ENCODE results near the gene AGAP3. TPM values are rescaled to one million over a fixed set of nuclear protein-coding genes. Genes with fewer than 3 reads are reported as not detected.
A peak's percentile ranks its signal among the peaks of the same experiment; 100 is the strongest.

AGAP3 gene
- total and polyA plus RNA-seq, 8 donors = 83.3 to 167 (median 100) TPM

DNA sequence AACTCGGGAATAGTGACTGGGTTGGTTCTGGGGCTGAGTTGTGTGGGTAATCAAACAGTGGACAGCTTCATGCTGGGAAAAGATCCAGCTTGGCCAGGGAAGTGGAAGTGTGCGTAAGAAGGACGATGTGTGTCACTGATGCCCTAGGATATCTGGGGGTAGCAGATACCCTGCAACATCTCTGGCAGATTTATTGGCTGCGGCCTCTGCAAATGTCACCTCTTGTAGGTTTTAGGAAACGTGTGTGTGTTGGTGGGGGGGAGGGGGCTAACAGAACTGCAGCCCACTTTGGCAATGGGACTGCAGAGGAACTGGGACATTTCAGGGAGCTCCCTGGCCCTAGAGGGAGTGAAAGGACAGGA is 965 bp upstream of the AGAP3 start:
- ATAC-seq (no peak), DNase-seq (no peak)
- Histone ChIP-seq H3K4me1 (peaks cover 49 to 75% of the 10 kb centered on the region in 2 donors), H3K27me3 (peaks cover 0 to 12% of the 10 kb centered on the region in 2 donors), H3K9me3 (no peaks in the 10 kb centered on the region), H3K4me3 (peak overlapping the region; percentile 26 to 87), H3K27ac (peak overlapping the region; percentile 87 to 90), H3K36me3 (no peaks in the 10 kb centered on the region)
- intact Hi-C loops (cut with DNase I) = no loop called here
- TF ChIP-seq, protein P1, sequence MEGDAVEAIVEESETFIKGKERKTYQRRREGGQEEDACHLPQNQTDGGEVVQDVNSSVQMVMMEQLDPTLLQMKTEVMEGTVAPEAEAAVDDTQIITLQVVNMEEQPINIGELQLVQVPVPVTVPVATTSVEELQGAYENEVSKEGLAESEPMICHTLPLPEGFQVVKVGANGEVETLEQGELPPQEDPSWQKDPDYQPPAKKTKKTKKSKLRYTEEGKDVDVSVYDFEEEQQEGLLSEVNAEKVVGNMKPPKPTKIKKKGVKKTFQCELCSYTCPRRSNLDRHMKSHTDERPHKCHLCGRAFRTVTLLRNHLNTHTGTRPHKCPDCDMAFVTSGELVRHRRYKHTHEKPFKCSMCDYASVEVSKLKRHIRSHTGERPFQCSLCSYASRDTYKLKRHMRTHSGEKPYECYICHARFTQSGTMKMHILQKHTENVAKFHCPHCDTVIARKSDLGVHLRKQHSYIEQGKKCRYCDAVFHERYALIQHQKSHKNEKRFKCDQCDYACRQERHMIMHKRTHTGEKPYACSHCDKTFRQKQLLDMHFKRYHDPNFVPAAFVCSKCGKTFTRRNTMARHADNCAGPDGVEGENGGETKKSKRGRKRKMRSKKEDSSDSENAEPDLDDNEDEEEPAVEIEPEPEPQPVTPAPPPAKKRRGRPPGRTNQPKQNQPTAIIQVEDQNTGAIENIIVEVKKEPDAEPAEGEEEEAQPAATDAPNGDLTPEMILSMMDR (IDR thresholded peaks at IDR 0.05) = no peak

DNA sequence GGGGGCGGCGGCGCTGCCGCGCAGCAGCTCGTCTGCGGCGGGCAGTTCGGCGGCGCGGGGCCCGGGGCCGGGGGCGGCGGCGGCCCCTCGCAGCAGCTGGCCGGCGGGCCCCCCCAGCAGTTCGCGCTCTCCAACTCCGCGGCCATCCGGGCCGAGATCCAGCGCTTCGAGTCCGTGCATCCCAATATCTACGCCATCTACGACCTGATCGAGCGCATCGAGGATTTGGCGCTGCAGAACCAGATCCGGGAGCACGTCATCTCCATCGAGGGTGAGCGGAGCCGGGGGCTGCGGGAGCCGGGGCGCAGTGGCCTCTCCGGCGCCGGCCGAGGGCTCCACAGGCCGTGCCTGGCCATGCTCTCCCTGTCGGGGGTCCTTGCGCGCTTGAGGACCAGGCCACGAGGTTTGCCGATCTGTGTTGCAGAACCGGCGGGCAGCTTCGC is 548 bp downstream of the AGAP3 start:
- Histone ChIP-seq H3K27ac (peak overlapping the region; percentile 88 to 92), H3K27me3 (peaks cover 0 to 12% of the 10 kb centered on the region in 2 donors), H3K36me3 (no peaks in the 10 kb centered on the region), H3K4me1 (peaks cover 39 to 79% of the 10 kb centered on the region in 2 donors), H3K9me3 (no peaks in the 10 kb centered on the region), H3K4me3 (peak overlapping the region; percentile 67 to 87)
- intact Hi-C loops (cut with DNase I) = no loop called here
- ATAC-seq = no peak
- TF ChIP-seq, protein P1 (IDR thresholded peaks at IDR 0.05) = no peak
- DNase-seq = peak in 1 of 4 donors; percentile 84

DNA sequence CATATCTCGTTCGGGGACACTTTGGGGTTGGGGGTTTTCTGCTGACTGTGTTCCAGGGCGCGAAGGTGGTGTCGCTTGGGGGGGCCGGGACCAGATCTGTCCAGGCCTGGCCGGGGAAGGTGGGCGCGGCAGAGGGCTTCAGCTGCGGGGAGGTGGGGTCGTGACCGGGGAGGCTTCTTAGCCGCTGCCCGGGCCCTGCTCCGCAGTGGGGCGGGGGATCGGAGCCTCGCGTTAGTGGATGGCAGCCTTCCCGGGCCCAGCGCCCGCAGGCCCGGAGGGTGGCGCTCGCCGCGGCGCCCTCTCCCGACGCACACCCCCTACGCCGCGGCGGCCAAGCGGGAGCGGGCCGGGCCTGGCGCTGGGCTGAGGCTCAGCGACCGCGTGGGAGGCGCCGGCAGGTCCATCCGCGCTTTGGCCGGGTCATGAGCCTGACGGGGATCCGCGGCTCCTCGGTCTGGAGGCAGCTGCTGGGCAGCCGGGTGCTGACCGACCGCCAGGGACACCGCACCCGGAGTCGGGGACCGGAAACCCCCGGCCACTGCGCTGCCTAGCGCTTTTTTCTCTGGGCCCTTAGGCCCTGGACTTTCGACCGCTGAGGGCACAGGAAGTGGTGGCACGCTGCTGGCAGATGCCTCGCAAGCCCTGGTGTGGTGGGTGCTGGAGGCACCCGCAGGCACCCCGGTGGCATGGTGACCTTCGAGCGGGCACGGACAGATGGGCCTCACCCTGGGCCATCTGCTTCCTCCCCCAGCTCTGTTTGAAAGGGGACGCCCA is 1.2 kb downstream of the AGAP3 start:
- TF ChIP-seq, protein P1 (IDR thresholded peaks at IDR 0.05) = peak; percentile 14 to 16
- H3K27me3 ChIP-seq = peaks cover 0 to 12% of the 10 kb centered on the region in 2 donors
- H3K4me3 ChIP-seq = peak overlapping the region; percentile 67 to 87
- no peaks in the 10 kb centered on the region for H3K9me3 ChIP-seq
- peaks cover 32 to 79% of the 10 kb centered on the region in 2 donors for H3K4me1 ChIP-seq
- no peaks in the 10 kb centered on the region for H3K36me3 ChIP-seq
- peak overlapping the region; percentile 88 to 92 for H3K27ac ChIP-seq
- intact Hi-C loops (cut with DNase I) = no loop called here
- peak; percentile 44 for ATAC-seq
- DNase-seq = peak; percentile 49 to 90 (median 66)

DNA sequence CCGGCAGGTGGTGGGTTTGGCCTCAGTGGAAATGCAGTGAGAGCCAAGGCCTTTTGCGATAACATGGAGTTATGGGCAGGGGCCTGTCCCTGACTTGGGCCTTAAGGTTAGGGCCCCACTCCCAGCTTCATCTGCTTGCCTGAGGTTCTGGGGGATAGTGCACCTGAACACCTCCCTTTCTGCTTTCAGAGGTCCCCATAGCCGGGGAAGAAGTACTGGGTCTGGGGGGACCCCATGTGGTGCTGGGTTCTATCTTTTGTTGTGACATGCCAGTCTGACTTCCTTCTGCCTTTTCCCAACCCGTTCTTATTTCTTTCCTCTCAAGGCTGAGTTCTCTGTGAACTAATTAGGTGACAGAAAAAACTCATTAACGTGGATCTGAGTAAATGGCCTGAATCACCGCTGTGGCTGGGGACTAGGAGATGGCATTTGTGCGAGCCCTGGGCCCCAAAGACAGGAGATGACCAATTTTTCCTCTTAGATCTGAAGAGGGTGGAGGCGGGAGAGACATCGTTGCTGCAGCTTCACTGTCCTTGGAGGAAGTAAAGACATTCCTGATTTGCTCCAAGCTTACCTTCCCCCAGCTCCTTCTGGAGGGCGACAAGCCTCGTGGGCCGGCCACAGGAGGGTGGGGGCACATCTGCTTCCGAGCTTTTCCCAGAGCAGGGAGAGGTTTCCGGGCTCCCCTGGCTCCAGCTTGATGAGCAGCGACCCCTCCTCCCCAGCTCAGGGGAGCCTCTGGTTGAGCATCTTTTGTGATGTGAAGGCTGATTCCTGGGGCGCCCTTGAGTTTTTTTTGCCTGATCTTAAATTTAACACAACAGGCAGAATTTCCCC is 2.0 kb downstream of the AGAP3 start:
- no peak for ATAC-seq
- H3K27me3 ChIP-seq = peaks cover 0 to 12% of the 10 kb centered on the region in 2 donors
- H3K4me3 ChIP-seq = peak overlapping the region; percentile 67 to 87
- no peaks in the 10 kb centered on the region for H3K36me3 ChIP-seq
- peak overlapping the region; percentile 88 to 92 for H3K27ac ChIP-seq
- no peaks in the 10 kb centered on the region for H3K9me3 ChIP-seq
- peaks cover 30 to 83% of the 10 kb centered on the region in 2 donors for H3K4me1 ChIP-seq
- TF ChIP-seq, protein P1 (IDR thresholded peaks at IDR 0.05) = no peak
- intact Hi-C loops (cut with DNase I) = no loop called here
- DNase-seq = peak in 1 of 4 donors; percentile 73
